OCI-LY1 (cell line): ENCODE results near the gene COX4I1.

Experiments
- EZH2 ChIP-seq: fragments of 200-600 bp; sonication (generic), shearing (Covaris generic); IDR thresholded peaks from 2 replicates; pipeline ENCODE4 v1.8.0; 2017; ENCODE audit warnings: borderline replicate concordance, mixed run types, mild to moderate bottlenecking, antibody characterized with exemption, low read length, moderate library complexity, mixed read lengths
- TF ChIP-seq, protein P1 (sequence below): fragments of 200-600 bp; sonication (generic), shearing (Covaris generic); IDR thresholded peaks from 2 replicates; pipeline ENCODE4 v1.5.1; 2017; ENCODE audit warnings: mild to moderate bottlenecking, antibody characterized with exemption, low read length, moderate library complexity, mixed read lengths

DNA sequence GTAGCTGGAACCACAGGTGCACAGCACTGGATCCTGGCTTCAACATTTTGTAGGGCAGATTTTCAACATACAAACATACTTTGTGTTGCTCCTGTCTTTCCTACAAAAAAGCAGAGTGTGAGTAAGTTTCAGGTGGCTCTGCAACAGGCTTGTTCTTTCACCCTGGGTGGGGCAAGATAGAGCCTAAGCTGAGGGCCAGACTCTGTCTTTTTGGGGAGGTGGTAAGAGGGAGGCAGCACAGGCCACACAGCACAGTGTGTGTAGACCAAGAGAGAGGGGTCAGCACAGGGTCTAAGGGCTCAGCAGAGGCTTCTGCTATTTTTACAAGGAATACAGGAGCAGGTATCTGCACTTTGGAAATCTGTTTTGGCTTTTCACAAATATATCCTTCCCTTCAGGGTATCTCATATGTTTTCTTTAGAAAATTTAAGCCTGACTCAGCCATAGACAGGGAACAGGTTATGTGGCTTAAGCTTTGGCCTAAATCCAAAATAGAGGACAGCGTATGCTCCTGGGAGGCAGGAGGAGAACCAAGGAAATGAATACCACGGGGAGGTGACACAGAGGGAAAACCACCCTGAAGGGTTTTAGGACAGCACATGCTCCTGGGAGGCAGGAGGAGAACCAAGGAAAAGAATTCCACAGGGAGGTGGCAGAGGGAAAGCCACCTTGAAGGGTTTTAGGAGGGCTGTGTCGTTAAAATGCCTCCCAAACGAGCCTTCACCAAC is 21.7 kb upstream of the COX4I1 start:
- TF ChIP-seq, protein P1, sequence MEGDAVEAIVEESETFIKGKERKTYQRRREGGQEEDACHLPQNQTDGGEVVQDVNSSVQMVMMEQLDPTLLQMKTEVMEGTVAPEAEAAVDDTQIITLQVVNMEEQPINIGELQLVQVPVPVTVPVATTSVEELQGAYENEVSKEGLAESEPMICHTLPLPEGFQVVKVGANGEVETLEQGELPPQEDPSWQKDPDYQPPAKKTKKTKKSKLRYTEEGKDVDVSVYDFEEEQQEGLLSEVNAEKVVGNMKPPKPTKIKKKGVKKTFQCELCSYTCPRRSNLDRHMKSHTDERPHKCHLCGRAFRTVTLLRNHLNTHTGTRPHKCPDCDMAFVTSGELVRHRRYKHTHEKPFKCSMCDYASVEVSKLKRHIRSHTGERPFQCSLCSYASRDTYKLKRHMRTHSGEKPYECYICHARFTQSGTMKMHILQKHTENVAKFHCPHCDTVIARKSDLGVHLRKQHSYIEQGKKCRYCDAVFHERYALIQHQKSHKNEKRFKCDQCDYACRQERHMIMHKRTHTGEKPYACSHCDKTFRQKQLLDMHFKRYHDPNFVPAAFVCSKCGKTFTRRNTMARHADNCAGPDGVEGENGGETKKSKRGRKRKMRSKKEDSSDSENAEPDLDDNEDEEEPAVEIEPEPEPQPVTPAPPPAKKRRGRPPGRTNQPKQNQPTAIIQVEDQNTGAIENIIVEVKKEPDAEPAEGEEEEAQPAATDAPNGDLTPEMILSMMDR = no peak
- TF ChIP-seq EZH2 = no peak
